Loucy (cell line): ENCODE measurements around the gene SPOCK1.

Source experiments
- H2AFZ ChIP-seq: fragments of 200-600 bp; sonication (generic); 2 replicates; pipeline ENCODE4 v1.6.0; 2016; ENCODE audit warnings: antibody characterized with exemption, mild to moderate bottlenecking, low read length, moderate library complexity
- H3F3A ChIP-seq: fragments of 200-600 bp; 2 replicates; pipeline ENCODE4 v1.6.0; 2016; ENCODE audit warnings: antibody characterized with exemption, low read depth, mild to moderate bottlenecking
- H3K27me3 ChIP-seq: fragments of 200-600 bp; sonication (generic); 2 replicates; pipeline ENCODE4 v1.6.1; 2014; ENCODE audit warnings: low read length, mild to moderate bottlenecking; ENCODE audit not compliant: insufficient read depth, poor library complexity, severe bottlenecking
- H3K36me3 ChIP-seq: fragments of 200-600 bp; sonication (generic); 2 replicates; pipeline ENCODE4 v1.6.1; 2016; ENCODE audit warnings: low read length; ENCODE audit not compliant: insufficient read depth
- H3K4me1 ChIP-seq: fragments of 200-600 bp; sonication (generic); 2 replicates; pipeline ENCODE4 v1.5.1; 2014; ENCODE audit warnings: low read length, mild to moderate bottlenecking; ENCODE audit not compliant: insufficient read depth, poor library complexity, severe bottlenecking
- H3K4me2 ChIP-seq: fragments of 200-600 bp; sonication (generic); 2 replicates; pipeline ENCODE4 v1.6.0; 2014; ENCODE audit warnings: antibody characterized with exemption, low read length, low read depth, mild to moderate bottlenecking; ENCODE audit not compliant: poor library complexity, severe bottlenecking
- H3K4me3 ChIP-seq: fragments of 200-600 bp; sonication (generic); 2 replicates; pipeline ENCODE4 v1.5.1; 2014; ENCODE audit warnings: low read length, mild to moderate bottlenecking, mixed read lengths; ENCODE audit not compliant: poor library complexity, severe bottlenecking
- H3K79me2 ChIP-seq: fragments of 200-600 bp; sonication (generic); 2 replicates; pipeline ENCODE4 v1.6.1; 2014; ENCODE audit warnings: low read length; ENCODE audit not compliant: insufficient read depth
- H3K9ac ChIP-seq: fragments of 200-600 bp; sonication (generic); 2 replicates; pipeline ENCODE4 v1.6.0; 2014; ENCODE audit warnings: mild to moderate bottlenecking, low read depth, low read length, moderate library complexity; ENCODE audit not compliant: poor library complexity, severe bottlenecking
- H3K9me2 ChIP-seq: fragments of 200-600 bp; sonication (generic); replicated peaks from 2 replicates; pipeline ENCODE4 v1.6.1; 2016; ENCODE audit warnings: low read depth, low read length, mixed read lengths
- H3K9me3 ChIP-seq: fragments of 200-600 bp; sonication (generic); 2 replicates; pipeline ENCODE4 v1.6.1; 2014; ENCODE audit warnings: mild to moderate bottlenecking, antibody characterized with exemption, low read length, low read depth; ENCODE audit not compliant: insufficient read depth
- H4K20me1 ChIP-seq: fragments of 200-600 bp; sonication (generic); 2 replicates; pipeline ENCODE4 v1.6.0; 2014; ENCODE audit warnings: antibody characterized with exemption, low read length, mild to moderate bottlenecking; ENCODE audit not compliant: insufficient read depth, poor library complexity, severe bottlenecking
- EZH2phosphoT487 ChIP-seq: fragments of 200-600 bp; IDR thresholded peaks from 2 replicates; pipeline ENCODE4 v1.6.1; 2018; ENCODE audit warnings: antibody characterized with exemption, mild to moderate bottlenecking, moderate library complexity, borderline replicate concordance
- TF ChIP-seq, protein P1 (sequence below): fragments of 200-600 bp; sonication (generic); conservative IDR thresholded peaks from 2 replicates; pipeline ENCODE4 v1.5.1; 2014; ENCODE audit warnings: mild to moderate bottlenecking, antibody characterized with exemption, low read length

Gene SPOCK1

DNA sequence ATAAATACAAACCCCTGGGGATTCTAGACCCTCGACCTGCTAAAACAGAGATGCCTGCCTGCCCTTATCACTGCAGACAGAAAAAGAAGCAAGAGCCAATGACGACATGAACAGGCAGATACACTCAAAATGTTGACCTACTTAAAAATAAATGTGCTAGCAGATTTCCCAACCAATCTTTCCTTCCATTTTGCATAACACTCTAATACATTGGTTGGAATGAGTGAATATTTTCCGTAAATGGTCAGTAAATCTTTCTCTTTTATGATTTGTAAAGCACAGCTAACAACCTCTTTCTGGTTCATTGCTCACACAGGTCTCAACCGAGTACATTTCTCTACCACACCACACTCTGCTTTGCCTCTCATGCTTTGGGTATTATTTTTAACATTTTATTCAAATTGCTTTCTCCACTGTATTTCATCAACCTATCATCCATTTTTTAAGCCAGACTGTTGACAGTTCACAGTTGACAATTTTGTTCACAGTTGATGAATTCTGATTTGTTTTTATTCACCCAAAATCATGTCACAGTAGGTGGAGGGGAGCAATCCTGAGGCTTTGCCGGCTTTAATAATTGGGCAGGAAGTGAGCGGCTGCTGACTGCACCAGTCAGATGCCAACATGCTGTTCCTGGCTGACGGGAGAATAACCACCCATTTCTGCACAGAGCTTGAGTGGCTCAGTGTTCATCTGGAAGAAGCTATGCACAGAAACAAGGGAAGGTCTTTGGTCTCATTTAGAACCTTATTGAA is 426.6 kb downstream of the SPOCK1 start:
- no peaks in the 10 kb centered on the region for H3K36me3 ChIP-seq
- no peaks in the 10 kb centered on the region for H3K27me3 ChIP-seq
- H3K4me3 ChIP-seq: no peak overlapping the region
- H4K20me1 ChIP-seq: no peaks in the 10 kb centered on the region
- H2AFZ ChIP-seq: no peak overlapping the region
- H3K9me3 ChIP-seq: no peaks in the 10 kb centered on the region
- H3F3A ChIP-seq: no peaks in the 10 kb centered on the region
- no peaks in the 10 kb centered on the region for H3K4me1 ChIP-seq
- no peak overlapping the region for H3K9ac ChIP-seq
- no peak for TF ChIP-seq EZH2phosphoT487
- TF ChIP-seq, protein P1, sequence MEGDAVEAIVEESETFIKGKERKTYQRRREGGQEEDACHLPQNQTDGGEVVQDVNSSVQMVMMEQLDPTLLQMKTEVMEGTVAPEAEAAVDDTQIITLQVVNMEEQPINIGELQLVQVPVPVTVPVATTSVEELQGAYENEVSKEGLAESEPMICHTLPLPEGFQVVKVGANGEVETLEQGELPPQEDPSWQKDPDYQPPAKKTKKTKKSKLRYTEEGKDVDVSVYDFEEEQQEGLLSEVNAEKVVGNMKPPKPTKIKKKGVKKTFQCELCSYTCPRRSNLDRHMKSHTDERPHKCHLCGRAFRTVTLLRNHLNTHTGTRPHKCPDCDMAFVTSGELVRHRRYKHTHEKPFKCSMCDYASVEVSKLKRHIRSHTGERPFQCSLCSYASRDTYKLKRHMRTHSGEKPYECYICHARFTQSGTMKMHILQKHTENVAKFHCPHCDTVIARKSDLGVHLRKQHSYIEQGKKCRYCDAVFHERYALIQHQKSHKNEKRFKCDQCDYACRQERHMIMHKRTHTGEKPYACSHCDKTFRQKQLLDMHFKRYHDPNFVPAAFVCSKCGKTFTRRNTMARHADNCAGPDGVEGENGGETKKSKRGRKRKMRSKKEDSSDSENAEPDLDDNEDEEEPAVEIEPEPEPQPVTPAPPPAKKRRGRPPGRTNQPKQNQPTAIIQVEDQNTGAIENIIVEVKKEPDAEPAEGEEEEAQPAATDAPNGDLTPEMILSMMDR: no peak
- H3K79me2 ChIP-seq: no peaks in the 10 kb centered on the region
- H3K4me2 ChIP-seq: no peak overlapping the region
- H3K9me2 ChIP-seq: no peaks in the 10 kb centered on the region

GRCh38 chr5:137071931-137072330 is 427.2 kb downstream of the SPOCK1 start:
- Histone ChIP-seq H3K4me1 (no peaks in the 10 kb centered on the region), H3K4me2 (no peak overlapping the region), H3K27me3 (no peaks in the 10 kb centered on the region), H3K4me3 (no peak overlapping the region), H3K36me3 (no peaks in the 10 kb centered on the region), H3K79me2 (no peaks in the 10 kb centered on the region), H3K9ac (no peak overlapping the region), H3K9me3 (no peaks in the 10 kb centered on the region), H3K9me2 (no peaks in the 10 kb centered on the region), H3F3A (no peaks in the 10 kb centered on the region), H2AFZ (no peak overlapping the region), H4K20me1 (no peaks in the 10 kb centered on the region)
- TF ChIP-seq, protein P1: no peak
- TF ChIP-seq EZH2phosphoT487: no peak

DNA sequence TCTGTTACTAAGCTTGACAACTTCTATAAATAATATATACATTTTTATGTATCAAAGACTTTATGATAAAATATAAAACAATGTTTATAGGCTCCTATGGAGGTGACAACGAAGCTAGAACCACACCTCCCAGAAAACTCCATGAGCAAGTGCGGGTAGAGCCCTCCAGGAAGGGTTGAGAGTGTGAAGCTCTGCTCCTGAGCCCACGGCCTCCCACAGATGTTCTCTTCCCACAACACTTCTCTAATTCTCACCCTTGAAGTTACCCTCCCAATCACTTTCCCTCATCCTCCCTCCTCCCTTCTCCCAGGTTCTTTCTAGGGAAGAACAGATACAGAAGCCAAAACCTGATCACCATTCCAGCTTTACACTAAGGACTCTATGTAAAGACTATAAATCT is 427.6 kb downstream of the SPOCK1 start:
- H3K4me1 ChIP-seq: no peaks in the 10 kb centered on the region
- H3K4me2 ChIP-seq: no peak overlapping the region
- H3K9me2 ChIP-seq: no peaks in the 10 kb centered on the region
- no peak for TF ChIP-seq EZH2phosphoT487
- TF ChIP-seq, protein P1: no peak
- no peaks in the 10 kb centered on the region for H3K79me2 ChIP-seq
- no peak overlapping the region for H2AFZ ChIP-seq
- no peaks in the 10 kb centered on the region for H3F3A ChIP-seq
- no peaks in the 10 kb centered on the region for H4K20me1 ChIP-seq
- H3K4me3 ChIP-seq: no peak overlapping the region
- H3K9ac ChIP-seq: no peak overlapping the region
- H3K27me3 ChIP-seq: no peaks in the 10 kb centered on the region
- H3K9me3 ChIP-seq: no peaks in the 10 kb centered on the region
- H3K36me3 ChIP-seq: no peaks in the 10 kb centered on the region
